OCI-LY7 (cell line): ENCODE results near the gene OR2G6.
"Not testable (repeated sequence)": the region's sequence is repeated elsewhere in the genome, so short reads cannot be mapped to it uniquely, and the experiment has no call there.

Experiments used
- EZH2phosphoT487 ChIP-seq: fragments of 200-600 bp; sonication (generic); IDR thresholded peaks from 2 replicates; pipeline ENCODE4 v1.6.1; 2018; ENCODE audit warnings: low read depth, borderline replicate concordance, mild to moderate bottlenecking, mixed run types, antibody characterized with exemption, low read length, moderate library complexity, mixed read lengths
- TF ChIP-seq, protein P1 (sequence below): fragments of 200-600 bp; sonication (generic); conservative IDR thresholded peaks from 2 replicates; pipeline ENCODE4 v1.5.1; 2014; ENCODE audit warnings: mild to moderate bottlenecking, antibody characterized with exemption, low read length, moderate library complexity, mixed read lengths

DNA sequence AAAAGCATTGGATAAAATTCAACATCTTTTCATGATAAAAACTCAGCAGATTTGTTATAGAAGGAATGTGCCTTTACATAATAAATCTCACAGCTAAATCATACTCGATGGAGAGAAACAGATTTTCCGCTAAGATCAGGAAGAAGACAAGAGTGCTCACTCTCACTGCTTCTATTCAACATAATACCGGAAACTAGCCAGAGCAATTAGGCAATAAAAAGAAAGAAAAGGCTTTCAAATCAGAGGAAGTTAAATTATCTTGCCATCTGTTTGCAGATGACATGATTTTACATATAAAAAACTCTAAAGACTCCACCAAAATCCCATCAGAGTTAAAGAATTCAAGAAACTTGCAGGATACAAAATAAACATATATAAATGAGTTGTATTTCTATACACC is 62.9 kb downstream of the OR2G6 start:
- TF ChIP-seq, protein P1, sequence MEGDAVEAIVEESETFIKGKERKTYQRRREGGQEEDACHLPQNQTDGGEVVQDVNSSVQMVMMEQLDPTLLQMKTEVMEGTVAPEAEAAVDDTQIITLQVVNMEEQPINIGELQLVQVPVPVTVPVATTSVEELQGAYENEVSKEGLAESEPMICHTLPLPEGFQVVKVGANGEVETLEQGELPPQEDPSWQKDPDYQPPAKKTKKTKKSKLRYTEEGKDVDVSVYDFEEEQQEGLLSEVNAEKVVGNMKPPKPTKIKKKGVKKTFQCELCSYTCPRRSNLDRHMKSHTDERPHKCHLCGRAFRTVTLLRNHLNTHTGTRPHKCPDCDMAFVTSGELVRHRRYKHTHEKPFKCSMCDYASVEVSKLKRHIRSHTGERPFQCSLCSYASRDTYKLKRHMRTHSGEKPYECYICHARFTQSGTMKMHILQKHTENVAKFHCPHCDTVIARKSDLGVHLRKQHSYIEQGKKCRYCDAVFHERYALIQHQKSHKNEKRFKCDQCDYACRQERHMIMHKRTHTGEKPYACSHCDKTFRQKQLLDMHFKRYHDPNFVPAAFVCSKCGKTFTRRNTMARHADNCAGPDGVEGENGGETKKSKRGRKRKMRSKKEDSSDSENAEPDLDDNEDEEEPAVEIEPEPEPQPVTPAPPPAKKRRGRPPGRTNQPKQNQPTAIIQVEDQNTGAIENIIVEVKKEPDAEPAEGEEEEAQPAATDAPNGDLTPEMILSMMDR: not testable (repeated sequence)
- not testable (repeated sequence) for TF ChIP-seq EZH2phosphoT487
